SW480 (cell line): ENCODE results near the gene SFI1.
A peak's percentile ranks its signal among the peaks of the same experiment; 100 is the strongest.

Experiments used
- DNase-seq: peaks from one replicate; pipeline ENCODE4 v3.0.0-alpha.2; 2016; ENCODE audit warnings: low spot score

The SFI1 gene

GRCh38 chr22:31618471-31619176 lies 122.3 kb downstream of the SFI1 start:
- DNase-seq, result no peak

- no peak for DNase-seq
Measured at GRCh38 chr22:31619611-31620300, 123.4 kb downstream of the SFI1 start.

- DNase-seq, result no peak
Measured at GRCh38 chr22:31620756-31621480, 124.6 kb downstream of the SFI1 start.

GRCh38 chr22:31621507-31622124 lies 125.3 kb downstream of the SFI1 start:
- no peak for DNase-seq

- DNase-seq, result no peak
Measured at GRCh38 chr22:31622980-31623379, 126.6 kb downstream of the SFI1 start.

- no peak for DNase-seq
Measured at GRCh38 chr22:31623592-31624304, 127.4 kb downstream of the SFI1 start.

GRCh38 chr22:31625257-31625640 lies 128.9 kb downstream of the SFI1 start:
- DNase-seq, result no peak

GRCh38 chr22:31625661-31626426 lies 129.5 kb downstream of the SFI1 start:
- DNase-seq, result no peak

- no peak for DNase-seq
Measured at GRCh38 chr22:31626427-31627150, 130.3 kb downstream of the SFI1 start.

- no peak for DNase-seq
Measured at GRCh38 chr22:31627223-31627731, 130.9 kb downstream of the SFI1 start.

GRCh38 chr22:31628362-31628761 lies 132.0 kb downstream of the SFI1 start:
- DNase-seq, result no peak

GRCh38 chr22:31628969-31629708 lies 132.8 kb downstream of the SFI1 start:
- DNase-seq, result no peak

- no peak for DNase-seq
Measured at GRCh38 chr22:31629741-31630184, 133.4 kb downstream of the SFI1 start.

- DNase-seq, result peak; percentile 70
Measured at GRCh38 chr22:31630331-31631329, 134.3 kb downstream of the SFI1 start.

- no peak for DNase-seq
Measured at GRCh38 chr22:31631436-31631835, 135.1 kb downstream of the SFI1 start.

GRCh38 chr22:31635638-31636306 lies 139.4 kb downstream of the SFI1 start:
- DNase-seq, result no peak

GRCh38 chr22:31637447-31637890 lies 141.1 kb downstream of the SFI1 start:
- no peak for DNase-seq
